ENCODE results near the gene RERE. TPM values are rescaled to one million over a fixed set of nuclear protein-coding genes. Genes with fewer than 3 reads are reported as not detected.
A peak's percentile ranks its signal among the peaks of the same experiment; 100 is the strongest.

The RERE gene
- total RNA-seq, 6 experiments from 2014 or later = 36.5 to 41.6 (median 37.5) TPM

GRCh38 chr1:8354038-8354437 is 463.4 kb downstream of the RERE start:
- no peak overlapping the region for H3K4me3 Mint-ChIP-seq
- no peak for TF ChIP-seq CTCF (IDR thresholded peaks at IDR 0.05)
- H3K36me3 Mint-ChIP-seq (ENCODE audit: low read depth) = peaks cover 18% of the 10 kb centered on the region; the same call in 1 of the 2 replicates
- no peaks in the 10 kb centered on the region for H3K9me3 Mint-ChIP-seq
- H3K27ac Mint-ChIP-seq = peak overlapping the region; percentile 16; the same call in 1 of the 2 replicates
- peaks cover 8% of the 10 kb centered on the region for H3K27me3 Mint-ChIP-seq (ENCODE audit: insufficient read depth)
- no peak for DNase-seq
- H3K4me1 Mint-ChIP-seq (ENCODE audit: low read depth) = no peaks in the 10 kb centered on the region

DNA sequence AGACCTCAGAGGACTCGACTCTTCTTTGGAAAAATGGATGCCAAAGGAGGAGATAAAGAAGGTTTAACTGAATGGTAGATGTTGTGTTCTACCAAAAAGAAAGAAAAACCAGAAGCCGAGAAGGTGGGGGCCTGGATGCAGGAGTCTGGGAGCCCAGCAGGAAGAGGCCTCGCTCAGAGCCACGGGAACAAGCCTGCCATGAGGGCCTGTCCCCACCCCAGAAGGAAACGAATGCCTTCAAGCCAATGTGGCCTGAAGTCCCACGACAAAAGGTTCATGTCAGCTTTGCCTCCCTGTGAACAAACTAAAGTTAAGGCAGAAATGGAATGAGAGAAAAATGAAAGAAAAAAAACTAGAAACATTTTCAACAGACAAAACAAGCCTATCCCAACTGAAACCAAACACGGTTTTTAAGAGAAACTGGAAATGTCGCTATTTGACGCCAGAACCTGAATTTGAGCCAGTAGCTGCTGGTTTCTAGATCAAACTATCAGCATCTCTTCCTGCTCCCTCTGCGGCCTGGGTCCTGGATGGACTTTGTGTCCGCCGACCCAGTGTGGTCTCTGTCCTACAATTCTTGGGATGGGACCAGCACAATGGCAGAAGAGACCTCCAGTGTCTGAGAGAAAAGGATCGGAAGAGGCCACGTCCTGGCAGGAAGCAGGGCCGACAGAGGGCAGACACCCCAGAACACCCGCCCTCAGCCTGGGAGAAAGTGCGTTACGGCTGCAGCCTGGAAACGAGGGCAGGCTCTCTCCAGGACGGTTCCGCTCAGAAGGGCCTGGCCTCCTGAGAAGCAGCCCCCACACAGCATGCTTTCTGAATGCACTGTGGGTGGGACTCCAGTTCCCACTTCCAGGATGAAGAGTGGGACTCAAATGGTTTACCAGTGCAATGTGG is 464.3 kb downstream of the RERE start:
- Mint-ChIP-seq H3K36me3 (ENCODE audit: low read depth) (peaks cover 17% of the 10 kb centered on the region; the same call in 1 of the 2 replicates), H3K4me3 (no peak overlapping the region), H3K9me3 (no peaks in the 10 kb centered on the region), H3K27me3 (ENCODE audit: insufficient read depth) (peaks cover 10% of the 10 kb centered on the region), H3K27ac (no peak overlapping the region; the same call in 1 of the 2 replicates), H3K4me1 (ENCODE audit: low read depth) (no peaks in the 10 kb centered on the region)
- DNase-seq = no peak
- TF ChIP-seq CTCF (IDR thresholded peaks at IDR 0.05) = no peak

GRCh38 chr1:8352471-8352845 is 465.0 kb downstream of the RERE start:
- H3K27me3 Mint-ChIP-seq (ENCODE audit: insufficient read depth) = peaks cover 10% of the 10 kb centered on the region
- DNase-seq = no peak
- H3K4me1 Mint-ChIP-seq (ENCODE audit: low read depth) = no peaks in the 10 kb centered on the region
- no peak overlapping the region for H3K4me3 Mint-ChIP-seq
- no peak for TF ChIP-seq CTCF (IDR thresholded peaks at IDR 0.05)
- no peaks in the 10 kb centered on the region for H3K9me3 Mint-ChIP-seq
- H3K27ac Mint-ChIP-seq = no peak overlapping the region
- H3K36me3 Mint-ChIP-seq (ENCODE audit: low read depth) = peaks cover 14% of the 10 kb centered on the region; the same call in 1 of the 2 replicates

DNA sequence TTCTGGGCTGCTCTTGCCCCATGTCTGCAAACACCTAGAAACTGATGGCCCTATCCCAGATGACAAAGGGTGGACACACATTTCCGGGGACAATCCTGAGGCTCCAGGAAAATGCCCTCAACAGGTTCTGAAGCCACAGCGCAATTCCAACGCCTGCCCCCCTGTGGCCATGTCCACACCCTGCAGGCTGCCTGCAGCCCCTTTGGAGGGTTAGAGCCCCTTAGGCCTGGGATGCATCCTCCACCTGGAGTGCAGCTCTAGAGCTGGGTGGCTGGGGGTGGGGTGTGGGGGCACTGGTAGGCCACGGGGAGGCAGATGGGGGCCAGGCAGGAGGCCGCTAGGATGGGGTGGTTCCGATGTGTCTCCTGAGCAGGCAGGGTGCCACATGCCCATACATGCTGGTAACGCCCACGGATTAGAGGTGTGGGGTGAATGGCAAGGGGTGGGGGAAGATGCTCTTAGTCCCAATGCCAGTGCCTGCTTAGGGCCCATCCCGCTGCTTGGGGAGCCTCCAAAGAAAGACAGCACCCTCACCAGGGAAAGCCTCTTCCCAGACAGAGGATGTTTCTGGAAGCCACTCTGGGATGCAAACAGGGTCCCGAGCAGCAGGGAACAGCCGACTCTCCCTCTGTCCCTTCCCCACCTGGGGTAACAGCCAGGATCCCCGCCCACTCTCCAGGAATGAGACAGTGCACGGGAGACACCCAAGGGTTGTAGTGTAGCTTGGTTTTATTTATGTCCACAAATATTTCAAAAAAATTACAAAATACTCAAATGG is 465.6 kb downstream of the RERE start:
- peaks cover 11% of the 10 kb centered on the region; the same call in 1 of the 2 replicates for H3K36me3 Mint-ChIP-seq (ENCODE audit: low read depth)
- peaks cover 10% of the 10 kb centered on the region for H3K27me3 Mint-ChIP-seq (ENCODE audit: insufficient read depth)
- peak; percentile 82 for TF ChIP-seq CTCF (IDR thresholded peaks at IDR 0.05)
- no peak for DNase-seq
- no peaks in the 10 kb centered on the region for H3K9me3 Mint-ChIP-seq
- H3K4me3 Mint-ChIP-seq = no peak overlapping the region
- H3K27ac Mint-ChIP-seq = no peak overlapping the region
- no peaks in the 10 kb centered on the region for H3K4me1 Mint-ChIP-seq (ENCODE audit: low read depth)

DNA sequence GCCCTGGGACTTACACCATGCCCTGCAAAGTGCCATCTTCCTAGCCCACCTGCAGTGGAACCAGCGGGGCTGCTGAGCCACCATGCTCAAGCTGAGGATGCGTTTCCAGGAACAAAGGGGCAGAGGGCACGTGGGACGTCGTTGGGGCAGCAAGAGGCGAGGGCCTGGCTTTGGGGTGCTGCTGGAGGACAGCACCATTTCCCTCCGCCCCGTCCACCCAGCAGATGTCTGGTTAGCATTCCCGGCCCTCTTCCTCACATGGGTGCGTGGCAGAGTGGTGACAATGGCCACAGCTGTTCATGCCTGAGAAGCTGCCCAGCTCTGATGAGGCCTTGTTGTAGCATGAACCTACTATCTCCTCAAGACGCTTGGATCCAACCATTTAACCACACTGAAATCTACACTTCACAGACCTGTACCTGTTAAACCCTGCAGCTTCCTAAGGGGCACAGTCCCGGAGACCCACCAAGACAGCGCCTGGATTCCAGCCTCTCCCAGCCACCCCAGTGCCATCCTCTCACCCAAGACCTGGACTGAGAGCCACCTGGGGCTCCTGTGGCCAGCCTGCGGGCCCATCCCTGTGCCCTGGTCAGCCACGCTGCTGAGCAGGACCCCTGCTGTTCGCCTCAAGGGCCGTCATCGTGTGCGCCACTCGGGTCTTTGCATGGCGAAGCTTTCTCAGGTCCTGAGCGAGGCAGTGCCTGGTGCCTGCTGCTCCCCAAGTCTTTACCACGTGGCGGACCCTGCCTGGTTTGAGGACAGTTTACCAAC is 466.3 kb downstream of the RERE start:
- H3K9me3 Mint-ChIP-seq = no peaks in the 10 kb centered on the region
- no peak overlapping the region for H3K4me3 Mint-ChIP-seq
- no peak for DNase-seq
- no peak overlapping the region for H3K27ac Mint-ChIP-seq
- H3K27me3 Mint-ChIP-seq (ENCODE audit: insufficient read depth) = peaks cover 14% of the 10 kb centered on the region
- no peak for TF ChIP-seq CTCF (IDR thresholded peaks at IDR 0.05)
- H3K36me3 Mint-ChIP-seq (ENCODE audit: low read depth) = peaks cover 8% of the 10 kb centered on the region; the same call in 1 of the 2 replicates
- H3K4me1 Mint-ChIP-seq (ENCODE audit: low read depth) = no peaks in the 10 kb centered on the region

Data from HFFc6 (cell line).